H1 (cell line): Measurements from ENCODE around the gene PTPN18. TPM values are rescaled to one million over a fixed set of nuclear protein-coding genes. Genes with fewer than 3 reads are reported as not detected.

ENCODE experiments used
- KDM4A ChIP-seq: IDR thresholded peaks from one replicate; pipeline ENCODE4 v1.7.1; 2012; ENCODE audit warnings: low read depth, mild to moderate bottlenecking, moderate library complexity, low read length, inconsistent platforms; ENCODE audit not compliant: severe bottlenecking
- SRF ChIP-seq: IDR thresholded peaks from 2 replicates; pipeline ENCODE4 v1.6.1; 2011; ENCODE audit warnings: mild to moderate bottlenecking, low read depth, low read length, moderate library complexity
- polyA plus RNA-seq, 7 experiments: library from polyadenylated mRNA; depleted of rRNA in 3 of 7; stranded (reverse) in 5 of 7; unstranded in 2 of 7; fragments of >200 nt in 5 of 7; fragments of 200-250 nt in 2 of 7; gene quantifications; 1 replicate in 5 of 7; 2 replicates in 1 of 7; 4 replicates in 1 of 7; pipeline versions ENCODE4 v1.2.1 to v1.2.3, GENCODE V29; 2011 to 2013; ENCODE audit warnings: missing spikeins in 2 of 7, mixed read lengths in 2 of 7
- total RNA-seq: library from RNA; stranded (reverse); fragmentation: NEBNext Ultra II Directional; extraction: Animal tissue kit (Norgen Biotek cat#: 25700); gene quantifications from 2 replicates; pipeline ENCODE4 v1.2.1, GENCODE V29; 2021

PTPN18 gene
- total and polyA plus RNA-seq, 2 of the 8 experiments (the other 6 are each of a cell fraction or from before 2014, with no cell fraction given) = 13.2 to 14.7 TPM

DNA sequence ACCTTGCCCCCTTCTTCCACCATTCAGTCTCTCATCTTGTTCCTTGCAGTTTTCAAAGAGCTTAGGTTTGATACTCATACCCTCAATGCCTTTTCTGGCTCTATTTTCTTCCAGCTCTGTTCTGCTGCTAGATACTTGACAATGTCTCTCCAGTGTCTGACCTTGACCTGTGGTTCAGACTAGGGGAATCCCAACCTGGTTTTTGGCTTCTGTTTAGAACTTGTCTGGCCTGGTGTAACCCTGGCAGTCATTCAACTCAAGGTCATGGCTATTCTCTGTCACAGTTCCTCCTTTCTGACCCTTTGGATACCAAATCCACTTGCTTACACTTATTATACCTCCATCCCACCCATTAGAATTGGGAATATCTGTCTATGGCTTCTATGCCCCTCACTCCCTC lies 45.0 kb upstream of the PTPN18 start (continued):
- no peak for TF ChIP-seq KDM4A
- TF ChIP-seq SRF = no peak
- TF ChIP-seq, all 59 proteins: peak for 0
